Measurements from ENCODE around the gene CDK10. TPM values are rescaled to one million over a fixed set of nuclear protein-coding genes. Genes with fewer than 3 reads are reported as not detected.

Gene CDK10
- polyA plus RNA-seq, 1 donor from 2014 or later = 126 TPM

GRCh38 chr16:89729293-89729692 is 42.8 kb downstream of the CDK10 start:
- no peaks in the 10 kb centered on the region for H3K9me2 ChIP-seq (ENCODE audit: insufficient read depth, low read length)
- H4K20me1 ChIP-seq (ENCODE audit: insufficient read depth) = no peaks in the 10 kb centered on the region
- TF ChIP-seq EZH2 (IDR thresholded peaks at IDR 0.05; ENCODE audit: borderline replicate concordance, insufficient read depth, low read length, poor library complexity, severe bottlenecking) (no peak), RAD21 (conservative IDR thresholded peaks at IDR 0.05) (no peak), CTCF (IDR thresholded peaks at IDR 0.05; ENCODE audit: poor library complexity, severe bottlenecking) (no peak), MXI1 (conservative IDR thresholded peaks at IDR 0.05; ENCODE audit: poor library complexity, severe bottlenecking) (no peak), SMC3 (conservative IDR thresholded peaks at IDR 0.05; ENCODE audit: poor library complexity) (no peak), EP300 (conservative IDR thresholded peaks at IDR 0.05; ENCODE audit: poor library complexity, severe bottlenecking) (no peak), POLR2AphosphoS5 (IDR thresholded peaks at IDR 0.05) (no peak), TAF1 (IDR thresholded peaks at IDR 0.05; ENCODE audit: low read depth) (no peak), REST (IDR thresholded peaks at IDR 0.05; ENCODE audit: borderline replicate concordance) (no peak)
- H3K36me3 ChIP-seq (ENCODE audit: insufficient read depth, low read length) = no peaks in the 10 kb centered on the region
- H3K4me3 ChIP-seq (ENCODE audit: low read length) = no peak overlapping the region
- no peak overlapping the region for H2AFZ ChIP-seq (ENCODE audit: low read depth, low read length)
- H3K9me3 ChIP-seq (ENCODE audit: low read length) = no peaks in the 10 kb centered on the region
- H3K27ac ChIP-seq (ENCODE audit: low read length) = no peak overlapping the region
- no peaks in the 10 kb centered on the region for H3K79me2 ChIP-seq (replicated peaks; ENCODE audit: insufficient read depth, low read length)
- no peaks in the 10 kb centered on the region for H3K27me3 ChIP-seq (ENCODE audit: insufficient read depth, low read depth, low read length)
- H3F3A ChIP-seq (ENCODE audit: insufficient read depth, low read length, poor library complexity, severe bottlenecking) = no peaks in the 10 kb centered on the region
- no peak overlapping the region for H3K9ac ChIP-seq (ENCODE audit: low read length)
- H3K4me2 ChIP-seq (ENCODE audit: low read length) = no peak overlapping the region

- Histone ChIP-seq H3K9me2 (ENCODE audit: insufficient read depth, low read length) (no peaks in the 10 kb centered on the region), H3K9ac (ENCODE audit: low read length) (no peak overlapping the region), H3K36me3 (ENCODE audit: insufficient read depth, low read length) (no peaks in the 10 kb centered on the region), H3K9me3 (ENCODE audit: low read length) (no peaks in the 10 kb centered on the region), H3F3A (ENCODE audit: insufficient read depth, low read length, poor library complexity, severe bottlenecking) (no peaks in the 10 kb centered on the region), H3K27me3 (ENCODE audit: insufficient read depth, low read depth, low read length) (no peaks in the 10 kb centered on the region), H3K27ac (ENCODE audit: low read length) (no peak overlapping the region), H2AFZ (ENCODE audit: low read depth, low read length) (no peak overlapping the region), H3K4me3 (ENCODE audit: low read length) (no peak overlapping the region), H3K79me2 (replicated peaks; ENCODE audit: insufficient read depth, low read length) (no peaks in the 10 kb centered on the region), H3K4me2 (ENCODE audit: low read length) (no peak overlapping the region), H4K20me1 (ENCODE audit: insufficient read depth) (no peaks in the 10 kb centered on the region)
- no peak for TF ChIP-seq MXI1 (conservative IDR thresholded peaks at IDR 0.05; ENCODE audit: poor library complexity, severe bottlenecking)
- no peak for TF ChIP-seq CTCF (IDR thresholded peaks at IDR 0.05; ENCODE audit: poor library complexity, severe bottlenecking)
- no peak for TF ChIP-seq POLR2AphosphoS5 (IDR thresholded peaks at IDR 0.05)
- TF ChIP-seq RAD21 (conservative IDR thresholded peaks at IDR 0.05) = no peak
- TF ChIP-seq EZH2 (IDR thresholded peaks at IDR 0.05; ENCODE audit: borderline replicate concordance, insufficient read depth, low read length, poor library complexity, severe bottlenecking) = no peak
- no peak for TF ChIP-seq SMC3 (conservative IDR thresholded peaks at IDR 0.05; ENCODE audit: poor library complexity)
- TF ChIP-seq EP300 (conservative IDR thresholded peaks at IDR 0.05; ENCODE audit: poor library complexity, severe bottlenecking) = no peak
- no peak for TF ChIP-seq TAF1 (IDR thresholded peaks at IDR 0.05; ENCODE audit: low read depth)
- TF ChIP-seq REST (IDR thresholded peaks at IDR 0.05; ENCODE audit: borderline replicate concordance) = no peak
These were observed 43.5 kb downstream of the CDK10 start for GRCh38 chr16:89729863-89730593.

All from neural cell (in vitro differentiated cells).